Measurements from ENCODE around the gene MRTFA.
"Not testable (repeated sequence)": the region's sequence is repeated elsewhere in the genome, so short reads cannot be mapped to it uniquely, and the experiment has no call there.

Gene MRTFA

GRCh38 chr22:40625794-40626193 is 10.7 kb downstream of the MRTFA start:
- DNase-seq = not testable (repeated sequence)

- DNase-seq = not testable (repeated sequence)
Measured at GRCh38 chr22:40625281-40625680, 11.2 kb downstream of the MRTFA start.

GRCh38 chr22:40624770-40625169 is 11.7 kb downstream of the MRTFA start:
- no peak for DNase-seq

GRCh38 chr22:40621309-40622151 is 15.0 kb downstream of the MRTFA start:
- DNase-seq = peak; percentile 84

GRCh38 chr22:40620464-40621046 is 16.0 kb downstream of the MRTFA start:
- DNase-seq = peak; percentile 59

GRCh38 chr22:40618400-40618799 is 18.1 kb downstream of the MRTFA start:
- no peak for DNase-seq

- DNase-seq = no peak
Measured at GRCh38 chr22:40616578-40616977, 19.9 kb downstream of the MRTFA start.

- DNase-seq = no peak
Measured at GRCh38 chr22:40613067-40613466, 23.5 kb downstream of the MRTFA start.

GRCh38 chr22:40612291-40612751 is 24.2 kb downstream of the MRTFA start:
- no peak for DNase-seq

- DNase-seq = no peak
Measured at GRCh38 chr22:40611606-40612005, 24.9 kb downstream of the MRTFA start.

GRCh38 chr22:40610329-40610850 is 26.1 kb downstream of the MRTFA start:
- DNase-seq = no peak

- DNase-seq = no peak
Measured at GRCh38 chr22:40609216-40609615, 27.3 kb downstream of the MRTFA start.

- no peak for DNase-seq
Measured at GRCh38 chr22:40607506-40607905, 29.0 kb downstream of the MRTFA start.

GRCh38 chr22:40606306-40606705 is 30.2 kb downstream of the MRTFA start:
- no peak for DNase-seq

GRCh38 chr22:40605761-40606160 is 30.8 kb downstream of the MRTFA start:
- no peak for DNase-seq

GRCh38 chr22:40603088-40603605 is 33.4 kb downstream of the MRTFA start:
- DNase-seq = peak; percentile 8

GRCh38 chr22:40602231-40602630 is 34.3 kb downstream of the MRTFA start:
- no peak for DNase-seq

- no peak for DNase-seq
Measured at GRCh38 chr22:40599731-40600130, 36.8 kb downstream of the MRTFA start.

- not testable (repeated sequence) for DNase-seq
Measured at GRCh38 chr22:40598712-40599111, 37.8 kb downstream of the MRTFA start.

GRCh38 chr22:40597526-40598430 is 38.7 kb downstream of the MRTFA start:
- DNase-seq = no peak

GRCh38 chr22:40595497-40596234 is 40.9 kb downstream of the MRTFA start:
- peak; percentile 61 for DNase-seq

GRCh38 chr22:40594924-40595323 is 41.6 kb downstream of the MRTFA start:
- DNase-seq = no peak
